Effector CD4-positive, alpha-beta T cell (primary cell): ENCODE data around the gene ANKMY1.
A peak's percentile ranks its signal among the peaks of the same experiment; 100 is the strongest.

Experiments
- DNase-seq: peaks from one replicate; pipeline ENCODE4 v3.0.0-alpha.2; 2020

Gene ANKMY1

DNA sequence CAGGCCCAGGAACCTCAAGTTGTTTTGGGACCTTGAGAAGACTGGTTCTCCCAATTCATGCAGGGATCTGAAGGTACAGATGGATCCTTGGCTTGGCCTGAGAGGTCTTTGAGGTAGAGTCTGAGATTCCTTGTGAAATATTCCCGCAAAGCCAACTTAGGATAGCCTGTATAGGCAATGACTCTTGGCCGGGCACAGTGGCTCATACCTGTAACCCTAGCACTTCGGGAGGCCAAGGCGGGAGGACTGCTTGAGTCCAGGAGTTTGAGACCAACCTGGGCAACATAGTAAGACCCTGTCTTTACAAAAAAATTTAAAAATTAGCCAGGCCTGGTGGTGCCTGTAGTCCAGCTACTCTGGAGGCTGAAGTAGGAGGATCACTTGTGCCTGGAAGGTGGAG is 40.4 kb downstream of the ANKMY1 start:
- DNase-seq: no peak

DNA sequence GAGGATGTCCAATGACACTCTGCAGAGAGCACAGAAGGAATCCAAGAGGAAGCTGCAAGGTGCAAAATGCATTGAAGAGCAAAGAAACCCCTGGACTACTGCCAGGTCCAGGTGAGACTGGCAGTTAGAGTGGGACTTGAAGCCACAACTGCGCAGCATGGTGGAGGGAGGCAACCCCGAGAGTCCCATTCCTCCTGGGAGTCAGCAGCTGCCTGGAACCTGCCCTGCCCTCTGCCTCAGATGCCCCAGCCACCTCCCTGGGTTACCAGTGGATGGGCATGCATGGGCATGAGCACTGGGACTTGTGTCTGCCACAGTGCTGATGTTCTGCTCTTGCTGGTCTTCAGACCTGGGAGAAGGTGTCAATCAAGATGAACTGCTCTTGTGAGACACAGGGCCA is 43.2 kb downstream of the ANKMY1 start:
- no peak for DNase-seq

DNA sequence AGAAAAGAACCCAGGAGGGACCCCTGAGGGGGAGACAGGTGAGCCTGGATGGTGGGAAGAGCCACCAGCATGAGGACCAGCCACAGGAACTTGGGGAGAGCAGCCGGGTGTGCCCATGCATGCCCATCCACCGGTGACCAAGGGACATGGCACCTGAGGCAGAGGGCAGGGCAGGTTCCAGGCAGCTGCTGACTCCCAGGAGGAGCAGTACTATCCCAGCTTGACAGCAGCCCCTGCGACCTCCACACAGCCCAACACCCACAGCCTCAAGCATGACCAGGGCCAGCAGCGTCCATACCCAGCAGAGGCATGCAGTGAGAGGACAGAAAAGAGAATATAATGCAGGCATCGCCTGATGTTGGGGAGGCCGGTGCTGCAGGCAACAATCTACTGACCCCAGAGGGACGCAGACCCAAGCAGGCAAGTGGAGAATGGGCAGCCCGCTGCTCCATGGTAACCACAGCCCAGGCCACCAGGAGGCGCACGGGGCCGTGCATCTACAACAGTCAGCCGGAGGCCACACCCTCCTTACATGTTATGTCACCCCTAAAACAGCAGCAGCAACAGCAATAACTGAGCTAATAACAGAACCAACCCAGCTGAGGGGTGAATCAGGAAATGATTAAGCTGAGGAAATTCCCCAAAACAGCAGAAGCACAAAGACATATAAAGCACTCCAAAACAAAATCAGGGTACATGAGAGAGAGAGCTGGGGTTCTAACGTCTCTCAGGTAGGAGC is 44.1 kb downstream of the ANKMY1 start:
- peak; percentile 82 for DNase-seq

DNA sequence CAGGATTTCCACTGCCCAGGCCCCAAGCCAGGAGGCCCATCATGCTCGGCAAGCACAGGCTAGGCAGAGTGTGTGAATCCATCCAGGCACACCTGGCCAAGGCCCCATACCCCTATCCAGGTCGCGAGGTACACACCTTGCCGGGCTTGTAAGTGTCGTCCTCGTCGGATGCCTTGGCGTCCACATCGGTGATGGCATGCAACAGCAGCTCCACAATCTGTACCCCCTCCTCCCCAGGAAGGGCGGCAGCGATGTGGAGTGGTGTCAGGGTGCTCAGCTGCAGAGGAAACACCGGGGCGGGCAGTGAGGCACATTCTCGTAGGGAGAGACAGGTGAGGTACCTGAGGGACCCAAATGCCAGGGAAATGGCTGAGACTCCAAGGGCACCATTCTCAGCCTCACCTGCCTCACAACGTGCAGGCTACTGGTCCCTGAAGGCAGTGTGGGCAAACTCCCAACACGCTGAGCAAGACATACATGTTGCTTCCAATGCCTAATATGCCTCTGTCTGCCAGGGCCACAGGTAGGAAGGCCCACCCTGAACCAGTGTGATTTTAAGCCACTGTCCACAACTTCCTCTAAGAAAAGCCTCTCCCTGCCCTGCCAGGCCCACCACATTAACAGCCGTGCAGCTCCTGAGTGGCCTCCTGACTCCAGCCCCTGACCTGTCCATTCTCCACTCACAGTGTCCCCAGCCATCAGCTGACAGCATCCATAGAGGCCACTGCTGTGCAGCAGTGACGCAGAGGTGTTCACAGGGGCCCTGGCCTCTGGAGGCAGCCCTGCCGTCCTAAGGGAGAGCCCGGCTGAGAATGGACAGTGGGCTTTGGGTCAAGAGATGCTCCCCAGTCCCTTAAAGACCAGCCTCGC is 44.9 kb downstream of the ANKMY1 start:
- DNase-seq: no peak

DNA sequence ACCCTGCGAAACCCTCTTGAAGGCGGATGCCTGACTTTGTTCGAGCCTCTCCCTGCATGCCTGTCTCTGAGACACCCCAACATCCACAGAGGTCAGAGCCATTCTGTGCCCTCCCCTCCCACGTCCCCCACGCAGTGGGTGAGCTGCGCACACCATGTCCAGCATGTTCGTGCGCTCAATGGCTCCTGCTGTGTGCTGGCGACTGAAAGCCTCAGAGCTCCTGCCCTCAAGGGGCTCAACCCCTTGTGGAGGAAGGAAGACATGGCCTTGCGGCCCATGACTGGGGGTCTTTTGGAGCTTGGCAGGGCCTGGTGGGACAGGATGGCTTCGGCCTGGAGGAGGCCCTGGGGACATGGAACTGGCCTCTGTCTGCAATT is 45.7 kb downstream of the ANKMY1 start:
- DNase-seq: no peak

DNA sequence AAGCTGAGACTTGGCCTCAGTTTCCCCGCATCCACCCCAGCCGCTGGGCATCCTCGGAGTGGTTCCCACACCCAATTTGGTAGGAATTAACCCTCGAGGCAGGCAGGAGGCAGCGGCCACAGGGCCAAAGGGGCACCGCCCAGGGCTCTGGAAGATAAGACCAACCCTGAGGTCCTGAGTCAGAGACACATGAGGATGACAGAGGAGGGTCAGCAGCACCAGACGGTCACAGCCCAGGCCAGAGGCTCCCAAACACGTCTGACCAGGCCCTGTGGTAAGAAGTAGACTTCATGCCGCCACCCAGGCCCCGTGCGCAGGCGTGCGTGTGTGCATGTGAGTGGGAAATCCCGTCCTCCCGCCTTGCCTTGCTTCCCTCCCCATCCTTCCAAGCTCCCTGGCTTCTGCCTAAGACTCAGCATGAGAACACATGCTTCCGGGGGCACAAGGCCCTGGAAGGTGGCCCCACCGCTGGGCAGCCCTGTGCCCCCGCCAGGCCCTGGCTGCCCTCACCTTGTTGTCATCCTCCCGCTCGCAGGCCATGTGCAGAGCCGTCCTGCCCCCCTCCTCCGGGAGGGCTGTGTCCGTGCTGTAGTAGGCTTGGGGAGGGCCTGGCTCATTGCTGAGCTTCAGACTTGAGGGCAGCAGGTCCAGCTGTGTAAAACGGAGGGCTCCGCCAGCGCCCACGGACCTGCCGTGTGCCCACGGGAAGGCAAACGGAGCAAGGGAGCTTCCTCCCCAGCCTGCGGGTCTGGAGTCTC is 46.3 kb downstream of the ANKMY1 start:
- no peak for DNase-seq

DNA sequence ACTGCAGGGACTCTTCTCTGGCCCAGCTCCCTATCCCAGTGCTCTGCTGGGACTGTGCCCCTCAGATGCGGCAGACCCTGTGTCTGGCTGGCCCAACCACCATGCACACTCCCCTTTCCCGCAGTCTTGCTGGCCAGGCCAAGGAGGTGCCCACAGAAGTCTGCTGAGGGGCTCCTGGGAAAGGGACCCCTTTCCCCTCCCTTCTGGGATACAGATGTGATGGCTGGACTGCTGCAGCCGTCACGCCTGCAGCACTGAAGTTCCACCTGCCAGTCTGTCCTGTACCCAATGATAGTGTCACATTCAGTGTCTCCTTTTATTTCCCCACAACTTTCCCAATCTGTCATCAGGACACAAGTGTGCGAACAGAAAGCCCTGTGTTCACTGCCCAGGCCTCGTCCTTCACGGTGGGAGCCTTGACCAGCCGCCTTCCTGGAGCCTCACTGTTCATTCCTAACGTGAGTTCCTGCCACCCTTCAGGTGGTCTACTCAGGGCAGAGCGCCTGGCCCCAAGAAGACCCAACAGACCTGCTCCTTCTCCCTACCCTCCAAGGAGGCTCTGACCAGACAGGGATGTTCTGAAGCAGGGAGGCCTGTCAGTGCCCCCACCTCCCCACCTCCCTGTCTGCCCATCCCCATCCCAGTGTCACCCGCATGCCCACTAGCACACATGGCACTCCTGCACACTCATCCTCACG is 47.1 kb downstream of the ANKMY1 start:
- no peak for DNase-seq

DNA sequence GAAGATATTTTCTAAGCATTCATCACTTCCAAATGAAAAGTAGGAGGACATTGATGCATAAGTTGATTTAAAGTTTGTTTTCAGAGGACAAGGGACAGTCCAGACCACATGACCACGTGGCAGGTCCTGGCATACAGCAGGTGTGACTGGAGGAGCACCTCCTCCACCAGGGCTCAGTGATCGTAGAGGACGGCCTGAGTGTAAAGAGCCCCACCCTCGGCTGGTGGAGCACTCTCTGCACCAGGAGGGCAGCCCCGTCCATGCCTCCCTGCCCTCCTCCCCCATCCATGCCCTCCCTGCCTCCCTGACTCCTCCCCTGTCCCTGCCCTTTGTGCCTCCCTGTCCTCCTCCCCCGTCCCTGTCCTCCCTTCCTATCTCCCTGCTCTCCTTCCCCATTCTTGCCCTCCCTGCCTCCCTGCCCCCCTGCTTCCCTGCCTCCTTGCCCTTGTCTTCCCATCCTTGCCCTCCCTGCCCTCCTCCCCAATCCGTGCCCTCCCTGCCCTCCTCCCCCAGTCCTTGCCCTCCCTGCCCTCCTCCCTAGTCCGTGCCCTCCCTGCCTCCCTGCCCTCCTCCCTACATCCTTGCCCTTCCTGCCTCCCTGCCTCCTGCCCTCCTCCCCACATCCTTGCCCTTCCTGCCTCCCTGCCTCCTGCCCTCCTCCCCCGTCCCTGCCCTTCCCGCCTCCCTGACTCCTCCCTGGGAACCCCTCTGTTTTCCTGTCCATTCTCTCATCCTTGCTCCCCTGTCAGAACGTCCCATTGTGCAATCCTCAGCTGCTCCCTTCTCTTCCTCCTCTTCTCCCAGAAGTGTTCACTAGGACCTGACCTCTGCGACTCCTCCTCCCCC is 47.9 kb downstream of the ANKMY1 start:
- no peak for DNase-seq

DNA sequence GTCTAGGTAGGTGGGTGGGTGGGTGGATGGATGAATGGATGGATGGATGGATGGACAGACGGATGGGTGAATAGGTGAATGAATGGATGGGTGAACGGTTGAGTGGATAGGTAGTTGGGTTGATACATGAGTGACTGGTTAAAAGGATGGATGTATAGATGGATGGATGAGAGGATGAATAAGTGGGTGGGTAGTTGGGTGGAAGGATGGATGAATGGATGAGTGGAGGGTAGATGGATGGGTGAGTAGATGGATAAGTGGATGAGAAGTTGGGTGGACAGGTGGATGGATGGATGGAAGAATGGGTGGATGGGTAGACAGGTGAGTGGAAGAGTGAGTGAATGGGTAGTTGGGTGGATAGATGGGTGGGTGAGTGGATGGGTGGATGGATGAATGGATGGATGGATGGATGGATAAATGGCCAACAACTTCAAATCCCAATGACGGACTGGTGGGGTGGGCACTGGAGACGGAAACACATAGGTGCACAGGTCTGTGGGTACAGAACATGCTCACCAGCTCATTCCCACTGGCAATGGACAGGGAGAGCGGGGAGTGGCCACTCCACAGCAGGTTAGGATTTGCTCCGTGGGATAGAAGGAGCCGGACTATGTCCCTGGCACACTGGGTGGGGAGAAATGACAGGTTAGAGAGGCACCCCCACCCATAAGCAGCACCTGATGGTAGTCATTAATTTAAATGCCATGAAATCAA is 48.8 kb downstream of the ANKMY1 start:
- DNase-seq: no peak

DNA sequence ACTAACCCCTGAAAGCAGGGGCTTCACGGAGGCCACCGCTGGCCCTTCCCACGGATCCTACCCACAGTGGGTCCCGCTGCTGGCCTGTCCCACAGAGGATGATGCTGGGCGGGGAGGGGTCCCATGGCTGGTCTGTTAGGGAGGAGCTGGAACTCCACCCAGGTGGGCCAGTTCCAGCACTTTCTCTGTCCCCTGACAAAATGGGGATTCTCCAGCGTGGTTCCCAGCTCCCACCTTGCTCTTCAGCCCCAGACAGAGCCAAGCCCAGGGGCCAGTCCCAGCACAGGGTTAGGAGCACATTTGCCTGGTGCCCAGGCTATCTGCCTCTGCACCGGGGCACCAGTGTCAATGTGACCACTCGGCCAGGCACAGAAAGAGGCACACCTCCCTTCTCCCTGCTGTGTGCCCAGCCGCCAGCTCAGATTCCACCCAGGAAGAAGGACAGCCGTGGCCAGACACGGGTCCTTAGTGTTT is 50.0 kb downstream of the ANKMY1 start:
- no peak for DNase-seq

DNA sequence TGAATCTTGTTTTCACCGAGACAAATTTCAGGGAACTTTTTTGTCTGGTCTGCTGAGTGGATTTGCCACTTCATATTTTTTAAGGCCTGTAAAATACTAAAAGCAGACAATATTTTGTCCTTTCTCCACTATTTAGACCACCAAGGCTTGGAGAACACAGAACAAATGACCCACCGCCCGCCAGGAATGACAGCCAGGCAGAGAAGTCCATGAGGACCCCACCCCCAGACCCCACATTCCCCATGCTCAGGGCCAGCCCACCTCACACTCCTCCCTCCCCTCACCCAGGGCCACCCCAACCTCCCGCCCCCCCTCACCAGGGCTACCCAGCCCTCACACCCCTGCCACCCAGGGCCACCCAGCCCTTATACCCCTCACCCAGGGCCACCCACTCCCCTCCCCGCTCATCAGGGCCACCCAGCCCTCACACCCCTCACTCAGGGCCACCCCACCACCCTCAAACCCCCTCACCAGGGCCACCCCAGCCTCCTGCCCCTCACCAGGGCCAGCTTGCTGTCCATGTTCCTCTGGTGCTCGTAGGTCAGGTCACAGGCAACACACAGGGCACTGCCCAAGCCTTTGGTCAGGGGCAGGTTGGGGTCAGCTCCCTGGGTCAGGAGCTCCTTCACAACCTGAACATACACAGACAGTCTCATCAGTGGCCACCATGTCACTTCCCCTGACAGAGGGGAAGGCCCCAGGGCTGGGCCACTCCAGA is 50.6 kb downstream of the ANKMY1 start:
- no peak for DNase-seq

DNA sequence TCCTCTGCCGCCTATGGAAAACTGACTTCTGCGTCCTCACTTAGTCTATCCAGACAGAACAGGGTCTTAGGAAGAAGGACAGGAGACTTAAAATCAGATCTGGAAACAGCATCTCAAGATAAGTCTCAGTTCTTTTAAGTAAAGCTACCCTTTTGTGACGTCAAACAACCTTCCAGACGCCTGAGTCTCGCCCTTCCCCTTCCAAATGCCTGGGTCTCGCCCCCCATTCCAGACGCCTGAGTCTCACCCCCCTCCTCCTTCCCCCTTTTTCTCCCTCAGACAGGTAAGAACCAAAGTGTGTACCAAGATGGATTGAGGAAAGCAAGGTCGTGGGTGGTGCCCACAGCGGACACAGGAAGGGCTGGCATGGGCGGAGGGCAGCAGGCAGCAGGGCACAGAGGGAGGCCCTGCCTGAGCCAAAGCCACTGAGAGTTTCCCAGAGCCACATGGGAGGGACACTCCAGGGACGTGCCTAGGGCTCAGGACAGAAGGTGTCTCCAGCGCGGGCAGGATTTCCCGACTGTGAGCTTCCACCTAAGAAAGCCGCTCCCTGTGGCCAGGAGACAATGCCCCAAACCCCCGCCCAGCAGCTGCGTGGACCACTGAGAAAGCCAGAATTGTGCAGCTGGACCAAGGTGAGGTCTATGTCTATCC is 51.3 kb downstream of the ANKMY1 start:
- no peak for DNase-seq

DNA sequence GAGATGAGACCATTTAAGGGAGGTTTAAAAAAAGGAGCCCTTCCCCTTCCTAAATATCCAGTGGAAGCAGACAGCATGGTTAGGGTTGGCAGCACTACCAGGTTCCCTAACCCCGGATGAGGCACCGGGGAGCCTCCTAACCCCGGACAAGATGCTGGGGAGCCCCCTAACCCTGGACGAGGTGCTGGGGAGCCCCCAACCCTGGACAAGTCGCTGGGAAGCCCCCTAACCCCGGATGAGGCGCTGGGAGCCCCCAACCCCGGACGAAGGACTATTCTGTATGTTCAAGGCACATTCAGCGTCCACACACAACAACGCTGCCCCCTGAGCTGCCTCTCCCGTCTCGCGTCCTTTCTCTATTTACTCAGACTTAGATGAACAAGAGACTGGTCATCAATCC is 51.9 kb downstream of the ANKMY1 start:
- no peak for DNase-seq

DNA sequence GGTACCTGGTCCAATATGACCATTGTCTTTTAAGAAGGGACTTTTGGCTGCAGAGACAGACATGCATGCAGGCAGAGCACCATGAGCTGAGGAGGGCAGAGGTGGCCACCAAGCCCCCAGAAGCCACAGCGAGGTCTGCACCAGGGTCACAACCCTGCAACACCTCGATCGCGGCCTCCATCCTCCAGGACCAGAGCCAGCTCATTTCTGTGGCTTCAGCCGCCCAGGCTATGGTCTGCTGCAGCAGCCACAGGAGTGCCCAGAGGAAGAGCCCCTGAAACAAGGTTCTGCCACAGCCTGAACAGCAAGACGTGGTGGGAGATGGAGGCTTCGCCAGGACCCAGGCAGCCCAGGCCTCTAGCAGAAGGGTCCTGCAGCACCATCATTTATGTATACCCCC is 53.9 kb downstream of the ANKMY1 start:
- no peak for DNase-seq

DNA sequence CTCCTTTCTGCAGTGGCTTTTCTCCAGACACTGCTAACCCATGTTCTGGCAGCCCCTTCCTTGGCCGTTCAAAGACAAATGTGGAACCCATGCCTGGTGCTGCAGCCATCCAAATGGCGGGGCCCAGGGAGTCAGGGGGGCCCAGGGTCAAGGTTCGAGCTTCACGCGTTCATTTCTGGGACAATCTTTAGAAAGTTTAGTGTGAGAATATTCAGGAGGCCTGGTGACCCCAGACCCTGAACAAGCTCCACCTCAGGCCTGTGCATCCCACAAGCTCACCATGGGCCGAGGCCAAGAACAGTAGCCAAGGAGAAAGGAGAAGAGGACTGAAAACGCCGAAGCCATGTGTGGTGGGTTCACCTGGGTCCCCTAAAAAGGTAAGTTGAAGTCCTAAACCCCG is 54.4 kb downstream of the ANKMY1 start:
- DNase-seq: no peak

DNA sequence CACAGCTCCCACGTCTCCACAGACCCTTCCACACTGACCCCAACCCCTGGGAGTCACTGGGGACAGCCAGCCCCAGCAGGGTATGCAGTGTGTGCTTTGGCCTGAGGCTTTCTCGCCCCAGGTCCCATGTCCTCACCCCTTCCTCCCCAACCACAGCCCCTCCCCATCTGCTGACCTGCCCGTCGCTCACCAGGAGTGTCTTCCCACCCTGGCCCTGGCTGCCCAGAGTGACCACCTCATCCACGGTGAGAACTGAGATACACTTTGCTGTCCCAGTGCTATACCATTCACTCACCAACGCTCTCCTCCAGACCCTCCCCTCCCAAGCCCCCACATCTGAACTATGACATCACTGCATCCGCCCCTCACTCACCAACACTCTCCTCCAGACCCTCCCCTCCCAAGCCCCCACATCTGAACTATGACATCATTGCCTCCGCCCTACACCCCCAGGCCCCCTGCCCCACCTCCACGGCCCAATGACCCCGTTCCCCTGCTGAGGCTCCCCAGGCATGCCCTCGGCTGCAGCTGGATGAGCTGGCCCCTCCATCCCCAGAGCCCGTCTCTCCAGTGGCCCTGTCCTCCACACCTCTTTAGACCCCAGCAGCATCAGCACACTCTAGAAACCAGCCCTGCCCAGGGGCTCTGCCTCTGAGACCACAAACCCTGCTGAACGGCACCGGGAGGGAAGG is 55.2 kb downstream of the ANKMY1 start:
- no peak for DNase-seq

DNA sequence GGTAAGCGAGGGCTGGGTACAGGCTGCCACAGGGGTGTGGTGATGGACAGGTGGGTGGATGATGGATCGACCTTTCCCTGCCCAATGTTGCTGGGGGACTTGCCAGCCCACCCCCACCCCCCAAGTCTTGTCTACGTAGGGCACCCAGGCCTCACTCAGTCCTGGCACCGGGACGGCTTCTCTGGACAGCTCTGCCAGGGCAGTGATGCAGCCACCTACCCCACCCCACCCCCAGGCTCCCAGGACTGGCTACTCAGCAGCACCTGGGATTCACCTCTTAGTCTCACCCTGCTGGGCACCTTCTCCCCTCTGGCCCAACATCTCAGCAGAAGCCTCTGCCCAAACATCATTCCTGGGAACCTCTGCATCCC is 55.7 kb downstream of the ANKMY1 start:
- no peak for DNase-seq

DNA sequence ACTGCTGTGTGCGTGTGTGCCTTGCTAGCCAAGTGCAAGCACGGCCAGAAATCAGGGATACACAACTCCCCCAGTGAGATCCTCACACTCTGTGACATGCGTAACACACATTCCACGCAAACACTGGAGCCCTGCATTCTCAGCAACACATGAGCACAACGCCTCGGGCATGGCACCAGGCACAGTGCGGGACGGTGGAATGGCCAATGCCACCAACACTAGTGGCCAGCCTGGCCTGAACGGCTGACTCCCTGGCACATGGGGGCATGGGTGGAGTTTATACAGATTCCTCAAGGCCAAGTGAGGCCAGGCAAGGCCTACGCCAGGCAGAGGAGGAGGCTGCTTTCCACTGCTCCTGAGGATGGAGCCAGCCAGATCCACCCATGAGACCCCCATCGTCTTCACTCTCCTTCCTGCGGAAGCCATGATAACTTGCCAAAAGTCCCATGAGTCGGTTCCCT is 56.2 kb downstream of the ANKMY1 start:
- DNase-seq: no peak
